Stimulated activated CD4-positive, alpha-beta T cell treated with anti-CD3 and anti-CD28 coated beads, Interleukin-4, amount 100 ng/mL, for 1 hour (primary cell): ENCODE results near the gene ZC3H7B.

Source experiments
- DNase-seq: peaks from one replicate; pipeline ENCODE4 v3.0.0-alpha.2; 2020

Gene ZC3H7B

DNA sequence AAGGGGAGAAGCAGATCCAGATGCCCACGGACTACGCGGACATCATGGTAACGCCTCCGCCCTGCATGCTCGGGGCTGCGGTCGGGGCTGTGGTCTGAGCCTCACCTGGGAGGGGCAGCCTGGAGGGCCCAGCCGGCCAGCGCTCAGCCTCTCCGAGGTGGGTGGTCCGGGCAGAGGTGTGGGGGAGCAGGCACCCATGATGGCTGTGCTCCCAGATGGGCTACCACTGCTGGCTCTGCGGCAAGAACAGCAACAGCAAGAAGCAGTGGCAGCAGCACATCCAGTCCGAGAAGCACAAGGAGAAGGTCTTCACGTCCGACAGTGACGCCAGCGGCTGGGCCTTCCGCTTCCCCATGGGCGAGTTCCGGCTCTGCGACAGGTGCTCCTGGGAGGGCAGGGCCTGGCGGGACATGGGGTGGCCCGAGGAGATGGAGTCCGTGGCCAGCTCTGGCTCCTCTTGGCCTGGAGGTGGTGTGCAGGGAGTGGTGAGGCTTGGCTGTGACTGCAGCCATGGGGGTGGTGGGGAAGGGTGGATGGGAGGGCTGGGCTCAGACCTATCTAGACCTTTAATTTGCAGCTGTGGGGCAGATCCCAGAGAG lies 55.2 kb downstream of the ZC3H7B start:
- no peak for DNase-seq

- no peak for DNase-seq
These were observed 55.9 kb downstream of the ZC3H7B start for GRCh38 chr22:41357191-41357590.

- no peak for DNase-seq
These were observed 57.6 kb downstream of the ZC3H7B start for GRCh38 chr22:41358927-41359326.

GRCh38 chr22:41359376-41359775 lies 58.1 kb downstream of the ZC3H7B start:
- DNase-seq, result no peak

DNA sequence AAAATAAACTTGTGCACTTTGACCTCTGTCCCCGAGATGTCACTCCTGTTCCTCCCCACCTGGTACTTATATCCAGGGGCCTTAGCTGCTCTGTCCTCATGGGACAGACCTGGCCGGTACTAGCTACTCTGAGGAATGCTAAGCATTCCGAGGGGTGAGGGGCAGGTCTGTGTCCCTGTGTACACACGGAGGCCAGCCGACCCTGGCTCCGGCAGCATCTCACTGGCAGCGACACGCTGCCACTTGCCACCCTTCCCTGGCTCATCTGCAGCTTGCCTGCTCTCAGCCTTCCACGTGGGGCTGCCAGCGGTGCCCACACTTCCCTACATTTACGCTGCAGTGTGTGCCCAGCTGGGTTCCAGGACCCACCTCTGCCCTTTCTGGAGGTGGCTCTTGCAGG lies 58.8 kb downstream of the ZC3H7B start:
- no peak for DNase-seq

GRCh38 chr22:41361716-41362310 lies 60.5 kb downstream of the ZC3H7B start:
- no peak for DNase-seq

- no peak for DNase-seq
These were observed 61.3 kb downstream of the ZC3H7B start for GRCh38 chr22:41362615-41363014.

DNA sequence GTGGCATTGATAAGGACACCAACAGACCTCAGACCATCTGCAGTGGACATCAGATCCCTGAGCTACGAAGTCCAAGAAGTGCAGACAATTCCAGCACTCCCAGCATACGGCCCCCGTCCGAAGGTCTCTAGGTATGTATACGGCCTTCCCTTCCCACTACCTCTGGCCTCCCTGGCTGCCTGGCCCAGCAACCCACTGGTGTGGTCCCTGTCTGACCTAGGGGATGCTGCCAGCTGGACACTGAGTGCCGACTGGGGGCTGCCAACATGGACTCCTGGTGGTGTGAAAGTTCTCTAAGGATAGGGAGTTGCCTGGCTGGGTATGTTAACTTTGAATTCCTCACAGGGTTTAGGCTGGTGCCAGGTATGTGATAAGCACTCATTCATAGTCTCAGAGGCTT lies 62.9 kb downstream of the ZC3H7B start:
- no peak for DNase-seq

- no peak for DNase-seq
These were observed 63.6 kb downstream of the ZC3H7B start for GRCh38 chr22:41364955-41365354.

GRCh38 chr22:41365425-41365824 lies 64.1 kb downstream of the ZC3H7B start:
- no peak for DNase-seq

DNA sequence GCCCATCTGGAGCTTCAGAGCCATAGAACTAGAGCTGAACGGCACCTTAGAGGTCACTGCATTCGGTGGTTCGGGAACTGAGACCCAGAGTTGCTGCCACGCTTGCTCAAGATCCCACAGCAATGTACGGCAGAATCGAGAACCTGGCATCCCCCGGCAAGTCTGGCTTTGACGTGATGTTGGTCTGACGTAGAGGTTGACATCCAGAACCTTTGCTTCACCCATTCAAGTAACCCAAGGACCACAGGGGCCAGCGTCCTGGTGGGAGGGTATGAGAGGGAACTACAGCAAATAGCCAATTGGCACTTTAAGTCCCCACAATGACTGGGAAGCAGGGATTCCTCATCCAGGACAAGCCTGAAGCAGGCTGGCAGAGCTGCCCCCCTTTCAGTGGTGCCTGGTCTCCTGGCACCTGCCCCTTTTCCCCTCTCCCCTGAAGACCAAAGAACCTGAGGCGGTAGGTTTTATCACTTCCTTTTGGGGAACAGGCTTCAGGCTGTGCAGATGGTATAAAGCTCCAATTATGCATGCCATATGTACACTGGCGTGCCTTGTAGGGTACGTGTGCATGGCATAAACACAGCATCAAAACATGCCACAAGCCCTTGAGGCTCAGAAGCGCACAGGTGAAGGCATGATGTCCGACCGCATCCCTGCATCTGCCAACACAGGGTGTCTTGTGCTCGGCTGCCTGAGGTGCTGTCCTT lies 65.2 kb downstream of the ZC3H7B start:
- no peak for DNase-seq

GRCh38 chr22:41367039-41367679 lies 65.8 kb downstream of the ZC3H7B start:
- no peak for DNase-seq

GRCh38 chr22:41367680-41368542 lies 66.6 kb downstream of the ZC3H7B start:
- DNase-seq, result no peak

- no peak for DNase-seq
These were observed 67.5 kb downstream of the ZC3H7B start for GRCh38 chr22:41368543-41369423.

GRCh38 chr22:41369424-41369745 lies 68.1 kb downstream of the ZC3H7B start:
- no peak for DNase-seq

GRCh38 chr22:41369837-41370236 lies 68.5 kb downstream of the ZC3H7B start:
- DNase-seq, result no peak

DNA sequence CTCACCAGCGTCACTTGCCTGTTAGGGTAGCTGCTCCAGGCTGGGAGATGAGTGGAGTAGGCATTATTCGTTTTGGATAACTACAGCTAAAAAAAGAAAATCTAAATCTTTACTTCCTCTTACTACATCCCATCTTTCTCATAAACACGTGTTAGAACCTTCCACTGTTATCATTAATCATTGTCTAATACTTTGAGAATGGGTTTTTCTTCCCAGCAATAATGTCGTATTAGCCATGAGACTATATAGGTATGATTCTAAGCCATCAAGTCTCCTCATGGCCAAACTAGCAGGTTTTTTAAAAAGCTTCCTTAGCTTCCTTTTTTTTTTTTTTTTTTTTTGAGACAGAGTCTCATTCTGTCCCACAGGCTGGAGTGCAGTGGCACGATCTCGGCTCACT lies 76.5 kb downstream of the ZC3H7B start:
- DNase-seq, result no peak

DNA sequence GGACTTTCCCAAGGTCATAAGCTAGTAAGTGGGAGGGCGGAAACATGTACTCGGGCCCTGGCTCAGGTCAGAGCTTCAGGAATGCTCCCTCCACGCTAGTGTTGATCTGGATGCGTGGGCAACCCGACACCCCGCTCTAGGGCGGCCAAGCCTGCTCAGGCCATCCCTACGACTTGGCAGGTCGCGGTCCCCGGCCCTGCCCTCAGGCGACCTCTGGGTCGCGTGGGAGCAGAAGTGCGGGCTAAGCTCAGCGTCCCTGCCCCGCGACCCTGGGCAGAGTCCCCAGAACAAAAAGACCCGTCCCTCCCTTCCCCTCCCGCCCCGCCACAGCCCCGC lies 79.6 kb downstream of the ZC3H7B start:
- no peak for DNase-seq

DNA sequence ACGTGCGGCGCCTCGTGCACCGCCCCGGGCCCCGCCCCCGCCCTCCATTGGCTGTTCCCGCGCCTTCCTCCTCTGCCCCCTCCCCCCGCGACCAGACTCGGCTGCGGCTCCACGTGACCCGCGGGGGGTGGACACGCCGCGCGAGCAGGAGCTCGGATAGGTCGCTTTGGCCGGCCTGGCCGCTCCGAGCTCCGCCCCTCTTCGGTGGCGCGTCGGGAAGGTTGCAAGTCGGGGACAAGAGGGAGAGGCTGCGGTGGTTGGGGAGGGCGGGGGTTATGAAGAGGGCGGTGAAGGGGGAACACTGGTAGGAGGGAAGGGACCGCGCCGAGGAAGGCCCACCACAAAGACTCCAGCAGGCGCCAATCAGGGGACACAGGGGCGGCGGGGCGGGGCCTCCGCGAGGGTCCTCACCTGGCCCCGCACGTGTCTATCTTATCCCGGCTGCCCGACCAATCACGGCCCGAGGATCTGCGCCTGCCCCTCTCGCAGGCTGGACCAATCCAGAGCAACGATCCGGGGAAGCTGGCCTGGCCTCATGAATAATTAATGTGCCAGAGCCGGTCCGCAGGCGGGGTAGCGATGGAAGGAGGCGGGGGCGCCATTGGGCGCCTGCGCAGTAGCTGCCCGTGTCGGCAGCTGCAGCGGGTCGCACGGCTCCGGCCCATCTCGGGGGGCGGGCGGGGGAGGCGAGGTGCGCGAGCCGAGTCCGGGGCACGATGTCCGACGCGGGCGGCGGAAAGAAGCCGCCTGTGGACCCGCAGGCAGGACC lies 80.2 kb downstream of the ZC3H7B start, which contains the start of gene TEF:
TEF (plus strand) TSS at position 614 of the 769 bp plus-strand sequence; CDS start at position 717, 103 bp downstream.
- peak; percentile 99 for DNase-seq

GRCh38 chr22:41382098-41382578 lies 80.8 kb downstream of the ZC3H7B start:
- DNase-seq, result peak; percentile 61

DNA sequence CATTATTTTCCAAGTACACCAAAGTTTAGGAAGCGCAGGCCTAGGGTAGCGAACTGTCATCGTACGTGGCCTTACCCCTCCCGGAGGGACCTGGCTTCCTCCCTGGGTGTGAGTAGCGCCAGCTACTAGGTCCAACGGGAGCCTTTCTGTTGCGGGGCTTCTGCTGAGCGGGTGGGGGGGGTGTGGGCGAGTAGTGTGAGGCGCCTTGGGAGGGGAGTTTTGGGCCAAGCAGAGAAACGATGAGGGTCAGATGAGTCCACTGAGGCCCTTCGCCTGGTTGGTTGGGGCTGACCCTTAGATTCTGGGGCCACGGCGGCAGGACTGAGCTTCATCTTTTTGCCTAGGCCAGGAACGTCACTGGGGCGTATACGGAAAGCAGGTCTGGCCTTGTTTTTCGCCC lies 81.3 kb downstream of the ZC3H7B start:
- DNase-seq, result no peak
